Endothelial cell (in vitro differentiated cells): Measurements from ENCODE around the gene KLHL7. TPM values are rescaled to one million over a fixed set of nuclear protein-coding genes. Genes with fewer than 3 reads are reported as not detected.
A peak's percentile ranks its signal among the peaks of the same experiment; 100 is the strongest.

Experiments used
- DNase-seq: peaks from one replicate; pipeline ENCODE4 v3.0.0; 2021; ENCODE audit warnings: low spot score
- H3K27ac Mint-ChIP-seq: one replicate; pipeline ENCODE4 v1.8.0; 2021; ENCODE audit warnings: mixed read lengths, inconsistent platforms; ENCODE audit not compliant: unreplicated experiment
- H3K27me3 Mint-ChIP-seq: one replicate; pipeline ENCODE4 v1.8.0; 2021; ENCODE audit warnings: mild to moderate bottlenecking, moderate library complexity, mixed read lengths, inconsistent platforms; ENCODE audit not compliant: unreplicated experiment
- H3K36me3 Mint-ChIP-seq: one replicate; pipeline ENCODE4 v1.8.0; 2021; ENCODE audit warnings: mild to moderate bottlenecking, low read depth, mixed read lengths, inconsistent platforms; ENCODE audit not compliant: unreplicated experiment
- H3K4me1 Mint-ChIP-seq: one replicate; pipeline ENCODE4 v1.8.0; 2021; ENCODE audit warnings: mild to moderate bottlenecking, mixed read lengths, inconsistent platforms; ENCODE audit not compliant: unreplicated experiment
- H3K4me3 Mint-ChIP-seq: one replicate; pipeline ENCODE4 v1.8.0; 2021; ENCODE audit warnings: mild to moderate bottlenecking, mixed read lengths, inconsistent platforms; ENCODE audit not compliant: unreplicated experiment
- H3K9me3 Mint-ChIP-seq: one replicate; pipeline ENCODE4 v1.8.0; 2021; ENCODE audit warnings: mixed read lengths, inconsistent platforms; ENCODE audit not compliant: unreplicated experiment
- CTCF ChIP-seq: fragments of 200-600 bp; sonication (generic); IDR thresholded peaks from one replicate; pipeline ENCODE4 v1.5.0; 2021; ENCODE audit warnings: antibody characterized with exemption; ENCODE audit not compliant: unreplicated experiment
- total RNA-seq: library from RNA; stranded (reverse); fragmentation: NEBNext Ultra II Directional; extraction: Animal tissue kit (Norgen Biotek cat#: 25700); gene quantifications from one replicate; pipeline ENCODE4 v1.2.1, GENCODE V29; 2021; ENCODE audit not compliant: unreplicated experiment

Gene KLHL7
- total RNA-seq, 1 donor from 2014 or later, result 44.8 TPM

DNA sequence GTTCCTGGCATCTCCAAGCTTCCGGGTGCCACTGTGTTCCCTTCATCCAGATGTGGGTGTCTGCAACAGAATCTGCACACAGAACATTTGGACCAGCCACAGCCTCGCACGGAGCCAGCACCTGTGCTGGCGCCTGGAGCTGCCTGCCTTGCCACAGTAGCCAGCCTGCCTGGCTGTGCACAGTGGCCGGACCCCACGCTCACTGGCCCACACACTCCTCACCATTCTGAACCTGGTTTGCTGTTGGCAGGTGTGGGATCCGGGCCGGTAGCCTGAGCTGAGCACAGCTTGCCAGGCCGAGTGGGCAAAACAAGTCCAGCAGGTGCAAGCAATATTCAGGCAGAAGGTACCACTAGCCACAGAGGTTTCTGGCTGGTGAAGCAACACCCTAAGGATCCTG, 7.6 kb upstream of the KLHL7 start:
- H3K4me1 Mint-ChIP-seq, result no peaks in the 10 kb centered on the region
- H3K27me3 Mint-ChIP-seq, result no peaks in the 10 kb centered on the region
- TF ChIP-seq CTCF, result no peak

DNA sequence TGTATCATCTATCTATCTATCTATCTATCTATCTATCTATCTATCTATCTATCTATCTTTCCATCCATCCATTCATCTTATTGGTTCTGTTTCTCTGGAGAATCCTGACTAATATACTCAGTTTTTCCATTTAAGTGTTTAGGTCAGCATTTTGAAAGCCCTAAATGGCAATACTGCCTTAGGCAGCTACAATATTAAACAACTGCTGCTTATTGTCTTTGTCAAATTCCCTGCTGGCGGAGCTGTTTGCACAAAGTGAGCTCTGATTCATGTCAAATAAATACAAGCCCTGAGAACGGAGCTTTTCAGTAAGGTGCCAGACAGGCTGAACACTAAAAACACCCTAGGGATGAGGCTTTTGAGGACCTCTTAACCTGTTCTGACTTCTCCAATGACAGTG, 7.1 kb upstream of the KLHL7 start:
- Mint-ChIP-seq H3K9me3 (no peaks in the 10 kb centered on the region), H3K27ac (no peak overlapping the region), H3K27me3 (no peaks in the 10 kb centered on the region), H3K4me1 (no peaks in the 10 kb centered on the region), H3K4me3 (no peak overlapping the region), H3K36me3 (peaks cover 10% of the 10 kb centered on the region)
- DNase-seq, result no peak
- TF ChIP-seq CTCF, result no peak

More for the DNA sequence above, 7.6 kb upstream of the KLHL7 start:
- no peak for DNase-seq
- H3K4me3 Mint-ChIP-seq, result no peak overlapping the region
- no peak overlapping the region for H3K27ac Mint-ChIP-seq
- no peaks in the 10 kb centered on the region for H3K9me3 Mint-ChIP-seq
- peaks cover 10% of the 10 kb centered on the region for H3K36me3 Mint-ChIP-seq

DNA sequence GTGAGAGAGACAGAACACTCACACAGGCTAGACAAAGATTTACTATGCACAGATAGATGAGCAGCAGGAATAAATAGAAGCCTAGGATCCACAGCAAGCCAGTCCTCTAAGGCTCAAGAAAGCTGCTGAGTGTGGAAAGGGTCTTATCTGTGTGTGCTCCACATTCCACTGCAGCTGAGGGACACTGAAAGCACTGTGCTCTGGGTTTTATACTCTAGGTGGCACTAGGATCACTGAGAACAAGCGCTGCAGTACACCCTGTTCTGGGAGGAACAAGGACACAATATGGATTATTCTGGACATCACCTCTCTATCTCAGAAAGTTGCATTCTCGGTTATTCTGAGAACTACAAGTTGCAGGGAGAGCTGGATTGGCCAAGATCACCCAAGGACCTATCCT, 4.9 kb upstream of the KLHL7 start:
- H3K27me3 Mint-ChIP-seq, result peaks cover 3% of the 10 kb centered on the region
- peaks cover 10% of the 10 kb centered on the region for H3K36me3 Mint-ChIP-seq
- no peak overlapping the region for H3K27ac Mint-ChIP-seq
- no peak overlapping the region for H3K4me3 Mint-ChIP-seq
- H3K9me3 Mint-ChIP-seq, result no peaks in the 10 kb centered on the region
- DNase-seq, result no peak
- no peak for TF ChIP-seq CTCF
- no peaks in the 10 kb centered on the region for H3K4me1 Mint-ChIP-seq

GRCh38 chr7:23105086-23105643, 420 bp upstream of the KLHL7 start:
- no peak for TF ChIP-seq CTCF
- Mint-ChIP-seq H3K27ac (peak overlapping the region; percentile 91), H3K27me3 (peaks cover 8% of the 10 kb centered on the region), H3K36me3 (peaks cover 7% of the 10 kb centered on the region), H3K4me3 (peak overlapping the region; percentile 98), H3K9me3 (no peaks in the 10 kb centered on the region), H3K4me1 (peaks cover 31% of the 10 kb centered on the region)
- no peak for DNase-seq

GRCh38 chr7:23106057-23106822, 655 bp downstream of the KLHL7 start:
- Mint-ChIP-seq H3K9me3 (no peaks in the 10 kb centered on the region), H3K4me1 (peaks cover 38% of the 10 kb centered on the region), H3K27me3 (peaks cover 8% of the 10 kb centered on the region), H3K4me3 (peak overlapping the region; percentile 98), H3K27ac (peak overlapping the region; percentile 93), H3K36me3 (peaks cover 7% of the 10 kb centered on the region)
- TF ChIP-seq CTCF, result no peak
- DNase-seq, result peak; percentile 43
